ENCODE results near the gene MAD2L1. TPM values are rescaled to one million over a fixed set of nuclear protein-coding genes. Genes with fewer than 3 reads are reported as not detected.
"Not testable (repeated sequence)": the region's sequence is repeated elsewhere in the genome, so short reads cannot be mapped to it uniquely, and the experiment has no call there.

The MAD2L1 gene
- 10 to 100 TPM; 28.4 to 84.2 (median 51.9) TPM for polyA plus RNA-seq (ENCODE audit: insufficient read depth in 1 of 5, insufficient read length in 5 of 5, low replicate concordance in 1 of 5)
- long read RNA-seq, donor 1, full-length matches to known transcripts = 31 of 31 reads
- long read RNA-seq, donor 1, partial matches to known transcripts = 0 of 31 reads
- long read RNA-seq, donor 1, other reads (novel, unspliced or antisense) = 0 of 31 reads
- long read RNA-seq, donor 2, full-length matches to known transcripts = 30 of 30 reads
- long read RNA-seq, donor 2, partial matches to known transcripts = 0 of 30 reads
- long read RNA-seq, donor 2, other reads (novel, unspliced or antisense) = 0 of 30 reads
- long read RNA-seq, donor 3, full-length matches to known transcripts = 27 of 27 reads
- long read RNA-seq, donor 3, partial matches to known transcripts = 0 of 27 reads
- long read RNA-seq, donor 3, other reads (novel, unspliced or antisense) = 0 of 27 reads
- long read RNA-seq, donor 4, full-length matches to known transcripts = 12 of 12 reads
- long read RNA-seq, donor 4, partial matches to known transcripts = 0 of 12 reads
- long read RNA-seq, donor 4, other reads (novel, unspliced or antisense) = 0 of 12 reads
- long read RNA-seq, donor 5, full-length matches to known transcripts = 73 of 73 reads
- long read RNA-seq, donor 5, partial matches to known transcripts = 0 of 73 reads
- long read RNA-seq, donor 5, other reads (novel, unspliced or antisense) = 0 of 73 reads
- long read RNA-seq, donor 6, full-length matches to known transcripts = 25 of 25 reads
- long read RNA-seq, donor 6, partial matches to known transcripts = 0 of 25 reads
- long read RNA-seq, donor 6, other reads (novel, unspliced or antisense) = 0 of 25 reads
- long read RNA-seq, donor 7, full-length matches to known transcripts = 11 of 11 reads
- long read RNA-seq, donor 7, partial matches to known transcripts = 0 of 11 reads
- long read RNA-seq, donor 7, other reads (novel, unspliced or antisense) = 0 of 11 reads
- long read RNA-seq, donor 8, full-length matches to known transcripts = 19 of 19 reads
- long read RNA-seq, donor 8, partial matches to known transcripts = 0 of 19 reads
- long read RNA-seq, donor 8, other reads (novel, unspliced or antisense) = 0 of 19 reads

GRCh38 chr4:120066517-120067340 is at the start of gene MAD2L1:
MAD2L1 (minus strand) TSS chr4:120066848; CDS start chr4:120066734, 114 bp downstream.
- DNase-seq = peak; percentile 97 to 99

- DNase-seq = no peak
These were observed 45.1 kb upstream of the MAD2L1 start for GRCh38 chr4:120111745-120112144.

- DNase-seq = peak; percentile 8 to 11
These were observed 42.8 kb upstream of the MAD2L1 start for GRCh38 chr4:120109406-120109805.

- DNase-seq = no peak
These were observed 38.8 kb upstream of the MAD2L1 start for GRCh38 chr4:120105472-120105871.

- no peak for DNase-seq
These were observed 30.1 kb upstream of the MAD2L1 start for GRCh38 chr4:120096508-120097297.

- no peak for DNase-seq
These were observed 21.9 kb upstream of the MAD2L1 start for GRCh38 chr4:120088507-120088906.

- DNase-seq = not testable (repeated sequence)
These were observed 21.4 kb upstream of the MAD2L1 start for GRCh38 chr4:120088066-120088465.

- DNase-seq = no peak
These were observed 19.1 kb upstream of the MAD2L1 start for GRCh38 chr4:120085705-120086104.

GRCh38 chr4:120084327-120084726 is 17.7 kb upstream of the MAD2L1 start:
- DNase-seq = no peak

GRCh38 chr4:120083152-120083551 is 16.5 kb upstream of the MAD2L1 start:
- DNase-seq = no peak

- DNase-seq = no peak
These were observed 15.6 kb upstream of the MAD2L1 start for GRCh38 chr4:120082251-120082650.

GRCh38 chr4:120081726-120082125 is 15.1 kb upstream of the MAD2L1 start:
- DNase-seq = no peak

- no peak for DNase-seq
These were observed 13.9 kb upstream of the MAD2L1 start for GRCh38 chr4:120080533-120080932.

- DNase-seq = no peak
These were observed 13.3 kb upstream of the MAD2L1 start for GRCh38 chr4:120079839-120080520.

GRCh38 chr4:120078216-120078615 is 11.6 kb upstream of the MAD2L1 start:
- no peak for DNase-seq

GRCh38 chr4:120071192-120071795 is 4.6 kb upstream of the MAD2L1 start:
- peak in 1 of 2 donors; percentile 74 for DNase-seq

- no peak for DNase-seq
These were observed 3.5 kb upstream of the MAD2L1 start for GRCh38 chr4:120070196-120070595.

GRCh38 chr4:120065974-120066516 is 603 bp downstream of the MAD2L1 start:
- no peak for DNase-seq

- no peak for DNase-seq
These were observed 1.8 kb downstream of the MAD2L1 start for GRCh38 chr4:120064887-120065286.

Data from right lung (tissue), 10 donors.